Muscle layer of duodenum (tissue), 2 donors: Measurements from ENCODE around the gene ALOX5AP.

ENCODE experiments used
- H3K27ac ChIP-seq: one replicate; pipeline ENCODE4 v1.7.0; 2013; ENCODE audit warnings: mild to moderate bottlenecking, low read length
- H3K27me3 ChIP-seq: one replicate; pipeline ENCODE4 v1.7.0; 2013; ENCODE audit warnings: low read depth, mild to moderate bottlenecking, control low read depth, low read length
- H3K36me3 ChIP-seq, 2 donors: one replicate each; pipeline ENCODE4 v1.7.0; 2013; ENCODE audit warnings: low read length in 2 of 2, control low read depth in 1 of 2, mild to moderate bottlenecking in 1 of 2; ENCODE audit not compliant: insufficient read depth in 2 of 2, control insufficient read depth in 1 of 2
- H3K4me1 ChIP-seq, 2 donors: one replicate each; pipeline ENCODE4 v1.7.0; 2013; ENCODE audit warnings: low read length in 2 of 2, mild to moderate bottlenecking in 2 of 2, control low read depth in 1 of 2, moderate library complexity in 1 of 2; ENCODE audit not compliant: insufficient read depth in 2 of 2, control insufficient read depth in 1 of 2
- H3K4me3 ChIP-seq, 2 donors: one replicate each; pipeline ENCODE4 v1.7.0; 2013; ENCODE audit warnings: low read length in 2 of 2, low read depth in 1 of 2, mild to moderate bottlenecking in 1 of 2
- H3K9me3 ChIP-seq, 2 donors: one replicate each; pipeline ENCODE4 v1.7.0; 2013; ENCODE audit warnings: low read length in 2 of 2, control low read depth in 1 of 2, mild to moderate bottlenecking in 1 of 2; ENCODE audit not compliant: control insufficient read depth in 1 of 2
- donor health status: healthy.

The ALOX5AP gene

GRCh38 chr13:30715837-30716236, 19.5 kb upstream of the ALOX5AP start:
- H3K4me1 ChIP-seq, result no peaks in the 10 kb centered on the region

GRCh38 chr13:30718661-30719524, 16.4 kb upstream of the ALOX5AP start:
- no peak overlapping the region for H3K4me3 ChIP-seq
- H3K36me3 ChIP-seq, result no peaks in the 10 kb centered on the region
- no peak overlapping the region for H3K27ac ChIP-seq
- H3K9me3 ChIP-seq, result no peaks in the 10 kb centered on the region
- H3K27me3 ChIP-seq, result no peaks in the 10 kb centered on the region
- no peaks in the 10 kb centered on the region for H3K4me1 ChIP-seq

More at GRCh38 chr13:30715837-30716236, 19.5 kb upstream of the ALOX5AP start:
- Histone ChIP-seq H3K4me3 (no peak overlapping the region), H3K27me3 (no peaks in the 10 kb centered on the region), H3K27ac (no peak overlapping the region), H3K9me3 (no peaks in the 10 kb centered on the region), H3K36me3 (no peaks in the 10 kb centered on the region)

DNA sequence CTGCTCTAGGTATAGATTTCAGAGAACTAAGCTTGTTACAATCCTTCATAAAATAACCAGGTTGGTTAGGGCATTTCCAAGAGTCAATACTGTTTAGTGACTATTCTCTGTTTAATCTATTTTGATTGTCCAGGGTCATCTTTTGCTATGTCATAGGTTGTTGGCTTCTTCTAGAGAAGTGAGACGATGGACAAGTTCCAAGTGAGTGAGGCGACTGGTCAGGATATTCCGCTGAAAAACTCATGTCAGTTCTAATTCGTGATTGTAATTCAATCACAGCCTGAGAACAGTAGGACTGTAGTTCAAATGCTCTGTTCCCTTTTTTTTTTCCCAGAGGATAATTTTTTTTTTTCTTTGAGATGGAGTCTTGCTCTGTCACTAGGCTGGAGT, 15.8 kb upstream of the ALOX5AP start:
- Histone ChIP-seq H3K36me3 (no peaks in the 10 kb centered on the region), H3K27ac (no peak overlapping the region), H3K4me1 (no peaks in the 10 kb centered on the region), H3K9me3 (no peaks in the 10 kb centered on the region), H3K4me3 (no peak overlapping the region), H3K27me3 (no peaks in the 10 kb centered on the region)

DNA sequence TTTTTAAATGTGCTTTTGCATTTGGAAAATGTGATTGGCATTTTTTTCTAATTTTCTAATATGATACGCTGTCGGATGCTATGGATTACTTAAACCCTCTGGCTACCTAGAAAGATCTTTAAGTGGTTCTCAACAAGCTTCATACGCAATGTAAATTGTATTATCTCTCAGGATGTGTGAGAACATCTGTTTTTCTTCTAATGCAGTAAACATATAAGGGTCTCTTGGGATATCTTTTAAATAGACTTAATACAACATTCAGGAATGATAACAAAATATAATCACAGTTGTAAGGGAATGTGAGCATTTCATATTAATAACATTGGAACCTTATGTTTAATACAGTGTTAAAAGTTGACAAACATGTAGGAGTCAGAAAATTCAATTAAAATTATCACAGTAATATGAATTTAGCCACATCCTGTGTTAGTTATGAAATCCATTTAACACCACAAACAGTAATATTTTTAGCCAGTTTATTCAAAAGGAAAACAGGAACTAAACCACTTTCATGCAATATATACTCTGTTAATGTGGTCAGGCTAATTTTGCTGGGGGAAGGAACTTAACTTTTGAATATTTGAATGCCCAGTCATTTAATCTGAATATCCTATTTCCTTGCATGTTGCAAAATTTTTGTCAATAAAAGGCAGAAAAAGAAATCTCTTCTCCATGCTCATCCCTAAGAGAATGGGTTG, 15.0 kb upstream of the ALOX5AP start:
- Histone ChIP-seq H3K27me3 (no peaks in the 10 kb centered on the region), H3K36me3 (no peaks in the 10 kb centered on the region), H3K9me3 (no peaks in the 10 kb centered on the region), H3K4me1 (no peaks in the 10 kb centered on the region), H3K4me3 (no peak overlapping the region), H3K27ac (no peak overlapping the region)

DNA sequence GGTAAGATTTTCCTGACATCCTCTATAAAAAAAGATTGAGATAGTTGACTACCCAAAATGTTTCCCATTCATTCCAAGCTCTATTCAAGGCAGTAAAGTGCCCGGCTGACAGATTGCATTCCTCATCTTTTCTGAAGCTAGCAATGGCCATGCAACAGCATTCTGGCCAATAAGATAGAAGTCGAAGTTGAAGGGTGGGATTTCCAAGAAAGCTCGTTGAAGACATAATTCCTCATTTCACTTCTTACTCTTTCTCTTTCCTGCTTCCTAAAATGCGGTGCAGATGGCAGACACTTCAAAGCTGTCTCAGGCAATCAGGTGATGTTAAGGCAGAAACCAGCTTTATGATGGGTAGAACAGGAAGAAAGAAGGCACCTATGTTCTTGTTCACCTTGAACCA, 13.4 kb upstream of the ALOX5AP start:
- no peak overlapping the region for H3K27ac ChIP-seq
- H3K4me1 ChIP-seq, result no peaks in the 10 kb centered on the region
- H3K4me3 ChIP-seq, result no peak overlapping the region
- no peaks in the 10 kb centered on the region for H3K27me3 ChIP-seq
- no peaks in the 10 kb centered on the region for H3K36me3 ChIP-seq
- no peaks in the 10 kb centered on the region for H3K9me3 ChIP-seq

GRCh38 chr13:30722361-30722760, 13.0 kb upstream of the ALOX5AP start:
- H3K4me3 ChIP-seq, result no peak overlapping the region
- H3K9me3 ChIP-seq, result no peaks in the 10 kb centered on the region
- no peaks in the 10 kb centered on the region for H3K4me1 ChIP-seq
- no peak overlapping the region for H3K27ac ChIP-seq
- no peaks in the 10 kb centered on the region for H3K27me3 ChIP-seq
- no peaks in the 10 kb centered on the region for H3K36me3 ChIP-seq

DNA sequence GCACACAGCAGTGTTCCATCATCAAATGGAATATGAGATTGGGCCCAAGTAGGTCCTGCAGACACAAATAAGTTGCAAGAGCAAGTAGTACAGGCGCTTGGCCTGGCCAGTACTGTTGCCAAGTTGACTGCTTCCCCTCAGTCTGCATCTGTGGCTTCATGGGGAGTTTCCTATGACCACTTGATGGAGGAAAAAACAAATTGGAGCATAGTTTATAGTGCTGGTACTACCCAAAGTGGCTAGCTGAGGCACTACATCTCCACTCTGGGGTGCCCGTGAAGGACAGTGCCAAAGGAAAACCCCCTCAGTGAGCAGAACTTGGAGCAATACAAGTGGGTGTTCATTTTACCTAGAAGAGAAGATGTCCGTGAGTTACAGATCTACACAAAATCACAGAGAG, 10.6 kb upstream of the ALOX5AP start:
- Histone ChIP-seq H3K4me3 (no peak overlapping the region), H3K27ac (no peak overlapping the region), H3K9me3 (no peaks in the 10 kb centered on the region), H3K27me3 (no peaks in the 10 kb centered on the region), H3K4me1 (no peaks in the 10 kb centered on the region), H3K36me3 (no peaks in the 10 kb centered on the region)

GRCh38 chr13:30725326-30726085, 9.8 kb upstream of the ALOX5AP start:
- H3K4me1 ChIP-seq, result no peaks in the 10 kb centered on the region
- H3K4me3 ChIP-seq, result no peak overlapping the region
- H3K36me3 ChIP-seq, result no peaks in the 10 kb centered on the region
- H3K27ac ChIP-seq, result no peak overlapping the region
- H3K9me3 ChIP-seq, result no peaks in the 10 kb centered on the region
- no peaks in the 10 kb centered on the region for H3K27me3 ChIP-seq

DNA sequence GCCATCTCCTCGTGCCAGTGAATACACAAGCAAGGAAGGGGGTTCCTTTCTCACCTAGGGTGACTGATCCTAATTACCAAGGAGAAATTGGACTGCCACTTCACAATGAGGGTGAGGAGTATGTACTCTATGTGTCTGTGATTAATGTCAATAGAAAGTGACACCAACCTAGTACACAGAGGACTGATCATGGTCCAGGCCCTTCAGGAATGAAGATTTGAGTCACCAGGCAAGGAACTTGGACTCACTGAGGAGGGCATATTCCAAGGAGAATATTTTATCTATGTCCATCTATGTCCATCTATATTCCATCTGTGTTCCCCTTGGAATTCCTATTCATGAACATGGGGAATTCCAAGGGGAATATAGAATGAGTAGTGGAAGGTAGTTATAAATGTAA, 9.2 kb upstream of the ALOX5AP start:
- Histone ChIP-seq H3K27ac (no peak overlapping the region), H3K4me1 (no peaks in the 10 kb centered on the region)

GRCh38 chr13:30727491-30728355, 7.6 kb upstream of the ALOX5AP start:
- Histone ChIP-seq H3K9me3 (no peaks in the 10 kb centered on the region), H3K27me3 (no peaks in the 10 kb centered on the region), H3K4me3 (no peak overlapping the region), H3K36me3 (no peaks in the 10 kb centered on the region), H3K4me1 (no peaks in the 10 kb centered on the region), H3K27ac (no peak overlapping the region)

More for the DNA sequence above, 9.2 kb upstream of the ALOX5AP start:
- Histone ChIP-seq H3K36me3 (no peaks in the 10 kb centered on the region), H3K4me3 (no peak overlapping the region), H3K9me3 (no peaks in the 10 kb centered on the region), H3K27me3 (no peaks in the 10 kb centered on the region)
